Prostate gland (tissue), 2 donors: ENCODE measurements around the gene GPR87.

Experiments
- CTCF ChIP-seq, 4 experiments: fragments of 200-600 bp in 2 of 4; fragments of 450-650 bp in 2 of 4; sonication (generic) in 2 of 4; IDR thresholded peaks; 1 replicate in 3 of 4; 2 replicates in 1 of 4; pipeline ENCODE4 v1.5.1; 2016 to 2019; ENCODE audit warnings: antibody characterized with exemption in 4 of 4, mild to moderate bottlenecking in 2 of 4, moderate library complexity in 2 of 4
- POLR2A ChIP-seq: fragments of 450-650 bp; IDR thresholded peaks from one replicate; pipeline ENCODE4 v1.6.1; 2016; ENCODE audit warnings: antibody characterized with exemption, mild to moderate bottlenecking
- POLR2AphosphoS5 ChIP-seq: sonication (generic); formaldehyde crosslinking; IDR thresholded peaks from one replicate; pipeline ENCODE4 v1.6.1; 2017; ENCODE audit warnings: antibody characterized with exemption

GRCh38 chr3:151305775-151306151 lies 10.9 kb downstream of the GPR87 start:
- TF ChIP-seq CTCF (IDR thresholded peaks at IDR 0.05) (no peak), POLR2A (no peak), POLR2AphosphoS5 (no peak)
